ENCODE results near the gene IL1R1. TPM values are rescaled to one million over a fixed set of nuclear protein-coding genes. Genes with fewer than 3 reads are reported as not detected.

Gene IL1R1
- total RNA-seq, 1 donor from 2014 or later = 1.7 TPM

- Histone ChIP-seq H3K9me3 (ENCODE audit: low read depth) (no peaks in the 10 kb centered on the region), H4K20me1 (ENCODE audit: low read depth) (no peaks in the 10 kb centered on the region), H3K79me2 (ENCODE audit: low read depth) (no peaks in the 10 kb centered on the region), H3F3A (ENCODE audit: low read depth) (no peaks in the 10 kb centered on the region), H2AFZ (replicated peaks) (no peak overlapping the region), H3K4me3 (no peak overlapping the region), H3K27me3 (no peaks in the 10 kb centered on the region), H3K36me3 (no peaks in the 10 kb centered on the region), H3K9ac (no peak overlapping the region), H3K4me2 (no peak overlapping the region), H3K27ac (no peak overlapping the region), H3K4me1 (no peaks in the 10 kb centered on the region)
- DNase-seq (ENCODE audit: low spot score) = no peak
- no peak overlapping the region for H3K27ac Mint-ChIP-seq
- H3K36me3 Mint-ChIP-seq = no peaks in the 10 kb centered on the region
- H3K9me3 Mint-ChIP-seq = peaks cover 4% of the 10 kb centered on the region
- H3K27me3 Mint-ChIP-seq (ENCODE audit: insufficient read depth, low read depth) = peaks cover 2% of the 10 kb centered on the region
- H3K4me1 Mint-ChIP-seq = no peaks in the 10 kb centered on the region
- H3K4me3 Mint-ChIP-seq = no peak overlapping the region
- no peak for TF ChIP-seq EZH2phosphoT487 (IDR thresholded peaks at IDR 0.05)
- no peak for TF ChIP-seq CTCF (IDR thresholded peaks at IDR 0.05)
Observed at GRCh38 chr2:102131564-102131963, 11.0 kb upstream of the IL1R1 start.

- Histone ChIP-seq H3K4me1 (peaks cover 4% of the 10 kb centered on the region), H3K27me3 (peaks cover 19% of the 10 kb centered on the region), H3K4me3 (no peak overlapping the region), H3K79me2 (ENCODE audit: low read depth) (no peaks in the 10 kb centered on the region), H3K4me2 (no peak overlapping the region), H2AFZ (replicated peaks) (no peak overlapping the region), H3K36me3 (no peaks in the 10 kb centered on the region), H3K27ac (no peak overlapping the region), H4K20me1 (ENCODE audit: low read depth) (no peaks in the 10 kb centered on the region), H3K9me3 (ENCODE audit: low read depth) (no peaks in the 10 kb centered on the region), H3F3A (ENCODE audit: low read depth) (peaks cover 4% of the 10 kb centered on the region), H3K9ac (no peak overlapping the region)
- Mint-ChIP-seq H3K4me1 (peaks cover 4% of the 10 kb centered on the region), H3K27ac (no peak overlapping the region), H3K27me3 (ENCODE audit: insufficient read depth, low read depth) (peaks cover 14% of the 10 kb centered on the region), H3K4me3 (no peak overlapping the region), H3K9me3 (no peaks in the 10 kb centered on the region), H3K36me3 (no peaks in the 10 kb centered on the region)
- TF ChIP-seq EZH2phosphoT487 (IDR thresholded peaks at IDR 0.05) (no peak), CTCF (IDR thresholded peaks at IDR 0.05) (no peak), EZH2 (IDR thresholded peaks at IDR 0.05) (no peak)
- no peak for DNase-seq (ENCODE audit: low spot score)
Observed at GRCh38 chr2:102137138-102137537, 5.4 kb upstream of the IL1R1 start.

GRCh38 chr2:102138331-102138730, 4.2 kb upstream of the IL1R1 start:
- Histone ChIP-seq H2AFZ (replicated peaks) (no peak overlapping the region), H4K20me1 (ENCODE audit: low read depth) (no peaks in the 10 kb centered on the region), H3K36me3 (no peaks in the 10 kb centered on the region), H3K27ac (no peak overlapping the region), H3K4me2 (no peak overlapping the region), H3F3A (ENCODE audit: low read depth) (peaks cover 5% of the 10 kb centered on the region), H3K27me3 (peaks cover 29% of the 10 kb centered on the region), H3K79me2 (ENCODE audit: low read depth) (no peaks in the 10 kb centered on the region), H3K4me1 (peaks cover 4% of the 10 kb centered on the region), H3K9ac (no peak overlapping the region), H3K4me3 (no peak overlapping the region), H3K9me3 (ENCODE audit: low read depth) (no peaks in the 10 kb centered on the region)
- Mint-ChIP-seq H3K4me3 (no peak overlapping the region), H3K36me3 (no peaks in the 10 kb centered on the region), H3K27me3 (ENCODE audit: insufficient read depth, low read depth) (peaks cover 14% of the 10 kb centered on the region), H3K27ac (no peak overlapping the region), H3K9me3 (peaks cover 4% of the 10 kb centered on the region), H3K4me1 (peaks cover 9% of the 10 kb centered on the region)
- no peak for TF ChIP-seq EZH2 (IDR thresholded peaks at IDR 0.05)
- no peak for TF ChIP-seq EZH2phosphoT487 (IDR thresholded peaks at IDR 0.05)
- no peak for TF ChIP-seq CTCF (IDR thresholded peaks at IDR 0.05)
- no peak for DNase-seq (ENCODE audit: low spot score)
